MM.1S (cell line): ENCODE results near the gene LKAAEAR1.

Source experiments
- CTCF ChIP-seq: fragments of 300-600 bp; sonication (generic); IDR thresholded peaks from 2 replicates; pipeline ENCODE4 v1.5.1; 2016; ENCODE audit warnings: antibody characterized with exemption, low read length, mixed read lengths
- EZH2 ChIP-seq: fragments of 300-600 bp; sonication (generic); optimal IDR thresholded peaks from 2 replicates; pipeline ENCODE3; 2017; ENCODE audit warnings: low read depth, mild to moderate bottlenecking, antibody characterized with exemption, low read length, mixed read lengths
- EZH2phosphoT487 ChIP-seq: fragments of 300-600 bp; sonication (generic); IDR thresholded peaks from 2 replicates; pipeline ENCODE4 v1.6.1; 2018; ENCODE audit warnings: antibody characterized with exemption, low read length

- no peak for TF ChIP-seq CTCF
- no peak for TF ChIP-seq EZH2
- TF ChIP-seq EZH2phosphoT487, result no peak
Observed at GRCh38 chr20:64105846-64106434, 21.7 kb upstream of the LKAAEAR1 start.
